DOHH2 (cell line): ENCODE data around the gene LVRN.

Experiments
- H3F3A ChIP-seq: fragments of 200-600 bp; sonication (generic), shearing (Covaris generic); 2 replicates; pipeline ENCODE4 v1.6.0; 2016; ENCODE audit warnings: antibody characterized with exemption, mild to moderate bottlenecking; ENCODE audit not compliant: control insufficient read depth, insufficient read depth
- H3K27ac ChIP-seq: fragments of 200-600 bp; sonication (generic); 2 replicates; pipeline ENCODE4 v1.5.1; 2014; ENCODE audit warnings: low read depth, mild to moderate bottlenecking, low read length, moderate library complexity
- H3K27me3 ChIP-seq: fragments of 200-600 bp; sonication (generic); 2 replicates; pipeline ENCODE4 v1.6.1; 2014; ENCODE audit warnings: mild to moderate bottlenecking, low read length, mixed read lengths; ENCODE audit not compliant: control insufficient read depth
- H3K36me3 ChIP-seq: fragments of 200-600 bp; sonication (generic); 2 replicates; pipeline ENCODE4 v1.6.1; 2014; ENCODE audit warnings: mild to moderate bottlenecking, low read length, moderate library complexity, mixed read lengths; ENCODE audit not compliant: control insufficient read depth
- H3K4me1 ChIP-seq: fragments of 200-600 bp; sonication (generic); 2 replicates; pipeline ENCODE4 v1.6.1; 2014; ENCODE audit warnings: mild to moderate bottlenecking, low read length, mixed read lengths; ENCODE audit not compliant: control insufficient read depth
- H3K4me2 ChIP-seq: fragments of 200-600 bp; sonication (generic); 2 replicates; pipeline ENCODE4 v1.6.0; 2014; ENCODE audit warnings: mild to moderate bottlenecking, low read length, moderate library complexity
- H3K4me3 ChIP-seq: fragments of 200-600 bp; sonication (generic); 2 replicates; pipeline ENCODE4 v1.5.1; 2014; ENCODE audit warnings: mild to moderate bottlenecking, low read length, mixed read lengths
- H3K79me2 ChIP-seq: fragments of 200-600 bp; sonication (generic); 2 replicates; pipeline ENCODE4 v1.6.1; 2014; ENCODE audit warnings: mild to moderate bottlenecking, low read length, mixed read lengths; ENCODE audit not compliant: control insufficient read depth
- H3K9me2 ChIP-seq: fragments of 200-600 bp; sonication (generic); replicated peaks from 2 replicates; pipeline ENCODE4 v1.6.1; 2014; ENCODE audit warnings: mild to moderate bottlenecking, low read length, mixed read lengths; ENCODE audit not compliant: control insufficient read depth
- H3K9me3 ChIP-seq: fragments of 200-600 bp; sonication (generic); 2 replicates; pipeline ENCODE4 v1.6.1; 2014; ENCODE audit warnings: antibody characterized with exemption, low read length, mixed read lengths; ENCODE audit not compliant: control insufficient read depth, insufficient read depth
- H4K20me1 ChIP-seq: fragments of 200-600 bp; sonication (generic); 2 replicates; pipeline ENCODE4 v1.6.0; 2014; ENCODE audit warnings: low read depth, mild to moderate bottlenecking, antibody characterized with exemption, low read length, moderate library complexity; ENCODE audit not compliant: control insufficient read depth, insufficient read depth
- CTCF ChIP-seq: fragments of 200-600 bp; sonication (generic); IDR thresholded peaks from one replicate; pipeline ENCODE4 v1.5.1; 2014; ENCODE audit warnings: antibody characterized with exemption, mild to moderate bottlenecking, low read depth, low read length; ENCODE audit not compliant: poor library complexity, severe bottlenecking
- EZH2phosphoT487 ChIP-seq: fragments of 200-600 bp; sonication (generic); IDR thresholded peaks from 2 replicates; pipeline ENCODE4 v1.6.1; 2017; ENCODE audit warnings: borderline replicate concordance, mild to moderate bottlenecking, antibody characterized with exemption, low read length, moderate library complexity, mixed read lengths

LVRN gene

GRCh38 chr5:116058346-116058936, 96.2 kb downstream of the LVRN start:
- no peaks in the 10 kb centered on the region for H3K27me3 ChIP-seq
- no peaks in the 10 kb centered on the region for H3K36me3 ChIP-seq
- H3F3A ChIP-seq: no peaks in the 10 kb centered on the region; the same call in 1 of the 2 replicates
- no peak overlapping the region for H3K4me3 ChIP-seq
- no peaks in the 10 kb centered on the region for H3K9me2 ChIP-seq
- H3K27ac ChIP-seq: no peak overlapping the region
- TF ChIP-seq CTCF (no peak), EZH2phosphoT487 (no peak)
- H3K79me2 ChIP-seq: no peaks in the 10 kb centered on the region
- no peak overlapping the region for H3K4me2 ChIP-seq
- no peaks in the 10 kb centered on the region for H3K9me3 ChIP-seq
- no peaks in the 10 kb centered on the region for H4K20me1 ChIP-seq
- H3K4me1 ChIP-seq: peaks cover 23% of the 10 kb centered on the region

GRCh38 chr5:116062352-116062751, 100.1 kb downstream of the LVRN start:
- H3K27me3 ChIP-seq: no peaks in the 10 kb centered on the region
- H3K36me3 ChIP-seq: no peaks in the 10 kb centered on the region
- no peak overlapping the region for H3K4me2 ChIP-seq
- H3K4me3 ChIP-seq: no peak overlapping the region
- H3K27ac ChIP-seq: no peak overlapping the region
- H3K4me1 ChIP-seq: peaks cover 27% of the 10 kb centered on the region
- H3F3A ChIP-seq: no peaks in the 10 kb centered on the region; the same call in 1 of the 2 replicates
- no peaks in the 10 kb centered on the region for H3K79me2 ChIP-seq
- no peaks in the 10 kb centered on the region for H3K9me3 ChIP-seq
- H4K20me1 ChIP-seq: no peaks in the 10 kb centered on the region
- no peaks in the 10 kb centered on the region for H3K9me2 ChIP-seq
- no peak for TF ChIP-seq EZH2phosphoT487
- peak; percentile 21 for TF ChIP-seq CTCF

GRCh38 chr5:116063950-116064349, 101.7 kb downstream of the LVRN start:
- H3K79me2 ChIP-seq: no peaks in the 10 kb centered on the region
- no peak overlapping the region for H3K4me3 ChIP-seq
- TF ChIP-seq EZH2phosphoT487: no peak
- TF ChIP-seq CTCF: no peak
- no peaks in the 10 kb centered on the region for H3K27me3 ChIP-seq
- no peaks in the 10 kb centered on the region for H4K20me1 ChIP-seq
- H3K4me2 ChIP-seq: no peak overlapping the region
- no peak overlapping the region for H3K27ac ChIP-seq
- H3K36me3 ChIP-seq: no peaks in the 10 kb centered on the region
- H3F3A ChIP-seq: no peaks in the 10 kb centered on the region; the same call in 1 of the 2 replicates
- H3K4me1 ChIP-seq: peaks cover 26% of the 10 kb centered on the region
- no peaks in the 10 kb centered on the region for H3K9me3 ChIP-seq
- no peaks in the 10 kb centered on the region for H3K9me2 ChIP-seq
